H7 (cell line): ENCODE data around the gene SIK1. TPM values are rescaled to one million over a fixed set of nuclear protein-coding genes. Genes with fewer than 3 reads are reported as not detected.
"Not testable (repeated sequence)": the region's sequence is repeated elsewhere in the genome, so short reads cannot be mapped to it uniquely, and the experiment has no call there.

Source experiments
- DNase-seq: peaks from one replicate; pipeline ENCODE4 v3.0.0; 2012
- H3K27me3 ChIP-seq: 2 replicates; pipeline ENCODE4 v1.6.0; 2011; ENCODE audit warnings: mild to moderate bottlenecking, low read length; ENCODE audit not compliant: control insufficient read depth, insufficient read depth
- H3K36me3 ChIP-seq: replicated peaks from 2 replicates; pipeline ENCODE4 v1.5.1; 2011; ENCODE audit warnings: low read length; ENCODE audit not compliant: control insufficient read depth, insufficient read depth
- H3K4me3 ChIP-seq: 2 replicates; pipeline ENCODE4 v1.5.1; 2011; ENCODE audit warnings: low read depth, mild to moderate bottlenecking, control low read depth, low read length, moderate library complexity; ENCODE audit not compliant: insufficient read depth
- total RNA-seq: library from RNA; depleted of rRNA; stranded (reverse); fragments of >200 nt; shearing (Covaris generic); gene quantifications from 2 replicates; pipeline ENCODE4 v1.2.3, GENCODE V29; 2014

Gene SIK1
- total RNA-seq, 1 experiment from 2014 or later, result 1.5 TPM

GRCh38 chr21:43414576-43414975 is 12.4 kb downstream of the SIK1 start:
- DNase-seq, H3K36me3 ChIP-seq, H3K4me3 ChIP-seq, H3K27me3 ChIP-seq: not testable (repeated sequence)

- DNase-seq, H3K4me3 ChIP-seq, H3K36me3 ChIP-seq, H3K27me3 ChIP-seq: not testable (repeated sequence)
Measured at GRCh38 chr21:43412020-43412788, 14.7 kb downstream of the SIK1 start.

GRCh38 chr21:43410456-43411068 is 16.4 kb downstream of the SIK1 start:
- H3K4me3 ChIP-seq, DNase-seq, H3K27me3 ChIP-seq, H3K36me3 ChIP-seq: not testable (repeated sequence)

- H3K4me3 ChIP-seq, DNase-seq, H3K27me3 ChIP-seq, H3K36me3 ChIP-seq: not testable (repeated sequence)
Measured at GRCh38 chr21:43407139-43407538, 19.8 kb downstream of the SIK1 start.

- H3K27me3 ChIP-seq, H3K36me3 ChIP-seq, DNase-seq, H3K4me3 ChIP-seq: not testable (repeated sequence)
Measured at GRCh38 chr21:43404450-43404849, 22.5 kb downstream of the SIK1 start.

- DNase-seq, H3K4me3 ChIP-seq: not testable (repeated sequence)
Measured at GRCh38 chr21:43403651-43404430, 23.1 kb downstream of the SIK1 start.

GRCh38 chr21:43401125-43401524 is 25.8 kb downstream of the SIK1 start:
- H3K36me3 ChIP-seq, H3K27me3 ChIP-seq, H3K4me3 ChIP-seq, DNase-seq: not testable (repeated sequence)

More at GRCh38 chr21:43403651-43404430, 23.1 kb downstream of the SIK1 start:
- H3K36me3 ChIP-seq, H3K27me3 ChIP-seq: not testable (repeated sequence)

GRCh38 chr21:43399595-43400015 is 27.3 kb downstream of the SIK1 start:
- not testable (repeated sequence) for H3K36me3 ChIP-seq, H3K27me3 ChIP-seq, DNase-seq, H3K4me3 ChIP-seq

GRCh38 chr21:43399136-43399535 is 27.8 kb downstream of the SIK1 start:
- not testable (repeated sequence) for DNase-seq, H3K4me3 ChIP-seq, H3K27me3 ChIP-seq, H3K36me3 ChIP-seq

GRCh38 chr21:43398533-43398932 is 28.4 kb downstream of the SIK1 start:
- not testable (repeated sequence) for H3K27me3 ChIP-seq, DNase-seq, H3K36me3 ChIP-seq, H3K4me3 ChIP-seq

- H3K36me3 ChIP-seq, H3K27me3 ChIP-seq, H3K4me3 ChIP-seq, DNase-seq: not testable (repeated sequence)
Measured at GRCh38 chr21:43398000-43398399, 28.9 kb downstream of the SIK1 start.

- not testable (repeated sequence) for DNase-seq, H3K27me3 ChIP-seq, H3K4me3 ChIP-seq, H3K36me3 ChIP-seq
Measured at GRCh38 chr21:43397439-43397808, 29.5 kb downstream of the SIK1 start.

GRCh38 chr21:43396788-43397438 is 30.0 kb downstream of the SIK1 start:
- not testable (repeated sequence) for H3K27me3 ChIP-seq, DNase-seq, H3K36me3 ChIP-seq, H3K4me3 ChIP-seq

- not testable (repeated sequence) for H3K36me3 ChIP-seq, H3K4me3 ChIP-seq, DNase-seq, H3K27me3 ChIP-seq
Measured at GRCh38 chr21:43383351-43383750, 43.6 kb downstream of the SIK1 start.
